Common myeloid progenitor, CD34-positive (primary cell): ENCODE results near the gene TAP2.
"Not testable (repeated sequence)": the region's sequence is repeated elsewhere in the genome, so short reads cannot be mapped to it uniquely, and the experiment has no call there.

Source experiments
- CTCF ChIA-PET: fragments of 350-600 bp; sonication (Branson Sonifier 250); formaldehyde crosslinking; loops from one replicate; lab custom pipeline; 2021; ENCODE audit warnings: antibody characterized with exemption; lab: Charles Lee
- POLR2A ChIA-PET: fragments of 350-600 bp; sonication (Branson Sonifier 250); formaldehyde crosslinking; loops from one replicate; lab custom pipeline; 2021; ENCODE audit warnings: antibody characterized with exemption; lab: Charles Lee
- DNase-seq, 3 donors: peaks; one replicate each; pipeline versions ENCODE4 v3.0.0 to v3.0.0-alpha.2; 2013
- H3K27ac ChIP-seq, 2 experiments: 1 replicate in 1 of 2; 2 replicates in 1 of 2; pipeline ENCODE4 v1.7.0; 2013; ENCODE audit warnings: inconsistent platforms in 2 of 2, low read length in 2 of 2, mild to moderate bottlenecking in 2 of 2, low read depth in 1 of 2, moderate library complexity in 1 of 2; ENCODE audit not compliant: severe bottlenecking in 2 of 2, insufficient read depth in 1 of 2, poor library complexity in 1 of 2
- H3K27me3 ChIP-seq, 5 experiments: replicated peaks in 2 of 5; 1 replicate in 3 of 5; 2 replicates in 2 of 5; pipeline versions ENCODE4 v1.6.1 to v1.7.0; 2013; ENCODE audit warnings: low read length in 4 of 5, mild to moderate bottlenecking in 2 of 5, moderate library complexity in 2 of 5, inconsistent platforms in 1 of 5; ENCODE audit not compliant: insufficient read depth in 5 of 5, control insufficient read depth in 4 of 5
- H3K36me3 ChIP-seq, 4 experiments: 1 replicate in 2 of 4; 2 replicates in 2 of 4; pipeline versions ENCODE4 v1.6.1 to v1.7.0; 2013; ENCODE audit warnings: low read length in 3 of 4, control low read depth in 1 of 4, mild to moderate bottlenecking in 1 of 4; ENCODE audit not compliant: control insufficient read depth in 4 of 4, insufficient read depth in 4 of 4
- H3K4me1 ChIP-seq, 4 experiments: 1 replicate in 3 of 4; 2 replicates in 1 of 4; pipeline versions ENCODE4 v1.6.1 to v1.7.1; 2013; ENCODE audit warnings: low read length in 3 of 4, mild to moderate bottlenecking in 3 of 4, control low read depth in 1 of 4, inconsistent platforms in 1 of 4, moderate library complexity in 1 of 4; ENCODE audit not compliant: control insufficient read depth in 4 of 4, insufficient read depth in 4 of 4; ENCODE audit errors: control extremely low read depth in 1 of 4
- H3K4me3 ChIP-seq, 7 experiments: 1 replicate in 4 of 7; 2 replicates in 3 of 7; pipeline versions ENCODE4 v1.5.1 to v1.7.0; 2013; ENCODE audit warnings: mild to moderate bottlenecking in 7 of 7, low read length in 6 of 7, moderate library complexity in 6 of 7, inconsistent platforms in 2 of 7, low read depth in 2 of 7, control low read depth in 1 of 7; ENCODE audit not compliant: insufficient read depth in 4 of 7, control insufficient read depth in 1 of 7; ENCODE audit errors: extremely low read depth in 1 of 7
- H3K9me3 ChIP-seq, 5 experiments: 1 replicate in 4 of 5; 2 replicates in 1 of 5; pipeline versions ENCODE4 v1.6.1 to v1.7.1; 2013; ENCODE audit warnings: low read length in 4 of 5, mild to moderate bottlenecking in 2 of 5, inconsistent platforms in 1 of 5, low read depth in 1 of 5, moderate library complexity in 1 of 5; ENCODE audit not compliant: control insufficient read depth in 4 of 5, insufficient read depth in 2 of 5; ENCODE audit errors: control extremely low read depth in 1 of 5
- WGBS: methylation state at CpG from one replicate; pipeline ENCODE4 v1.1.5; 2013; ENCODE audit not compliant: insufficient coverage; 5-methylcytosine and 5-hydroxymethylcytosine counted together

The TAP2 gene

DNA sequence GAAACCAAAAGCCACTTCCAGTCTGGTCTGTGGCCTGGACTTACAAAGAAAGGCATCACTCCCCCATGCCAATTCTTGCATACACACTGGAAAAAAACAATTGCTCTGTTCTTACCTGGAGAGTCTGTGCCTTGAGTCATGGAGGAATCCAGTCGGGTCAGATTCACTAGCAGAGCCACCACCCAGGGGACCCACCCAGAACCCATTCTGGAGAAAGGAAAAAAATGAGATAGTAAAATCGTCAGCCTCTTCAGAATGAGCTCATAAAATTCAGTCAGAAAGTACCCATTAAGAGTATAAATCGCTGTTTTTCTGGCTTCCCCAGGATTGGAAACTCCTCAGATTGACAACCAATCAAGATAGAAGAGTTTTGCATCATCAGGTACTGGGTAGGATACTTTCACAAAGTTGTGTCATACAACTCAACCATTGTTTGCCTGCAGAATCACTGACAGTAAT, 21.8 kb downstream of the TAP2 start, which contains the start of gene HLA-DOB:
TSS of gene HLA-DOB (minus strand) at position 257 of the 459 bp plus-strand sequence. CDS start at position 206, 51 bp downstream.
- DNase-seq: peak; percentile 22 to 65 (median 56)
- H3K27me3 ChIP-seq: no peaks in the 10 kb centered on the region
- no peaks in the 10 kb centered on the region for H3K36me3 ChIP-seq
- CTCF ChIA-PET: no interaction called here
- POLR2A ChIA-PET: no interaction called here
- H3K4me3 ChIP-seq: no peak within 1 kb of the TSS
- WGBS: 100% methylated on average over 2 of the region's 3 CpGs
- no peak within 1 kb of the TSS for H3K27ac ChIP-seq
- H3K4me1 ChIP-seq: peaks cover 6 to 47% (median 14%) of the 10 kb centered on the region in 4 experiments
- H3K9me3 ChIP-seq: no peaks in the 10 kb centered on the region

DNA sequence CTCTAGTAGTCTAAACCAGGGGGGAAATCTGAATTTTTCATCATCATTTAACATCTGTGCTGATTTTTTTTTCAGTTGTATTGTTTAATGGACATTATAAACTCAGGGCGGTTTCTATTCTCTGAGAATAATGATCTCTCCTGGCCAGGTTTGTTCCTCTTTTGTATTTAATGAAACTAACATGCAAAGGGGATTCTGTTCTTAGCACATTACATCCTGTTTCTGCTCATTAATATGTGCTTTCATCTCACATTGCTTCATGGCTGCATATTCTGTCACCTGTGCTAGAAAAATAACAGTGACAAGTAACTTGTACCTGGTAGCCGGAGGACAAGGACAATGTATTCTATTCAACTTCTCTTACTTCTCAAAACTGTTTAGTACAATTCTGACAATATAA, 22.5 kb downstream of the TAP2 start:
- H3K27me3 ChIP-seq: no peaks in the 10 kb centered on the region
- DNase-seq: peak in 2 of 3 donors; percentile 66
- no peaks in the 10 kb centered on the region for H3K9me3 ChIP-seq
- H3K36me3 ChIP-seq: no peaks in the 10 kb centered on the region
- POLR2A ChIA-PET: no interaction called here
- H3K4me3 ChIP-seq: no peak overlapping the region
- CTCF ChIA-PET: no interaction called here
- peaks cover 2 to 40% (median 8%) of the 10 kb centered on the region in 4 experiments for H3K4me1 ChIP-seq
- no peak overlapping the region for H3K27ac ChIP-seq
- WGBS: no CpG with 5 or more reads among the region's 2 CpGs

DNA sequence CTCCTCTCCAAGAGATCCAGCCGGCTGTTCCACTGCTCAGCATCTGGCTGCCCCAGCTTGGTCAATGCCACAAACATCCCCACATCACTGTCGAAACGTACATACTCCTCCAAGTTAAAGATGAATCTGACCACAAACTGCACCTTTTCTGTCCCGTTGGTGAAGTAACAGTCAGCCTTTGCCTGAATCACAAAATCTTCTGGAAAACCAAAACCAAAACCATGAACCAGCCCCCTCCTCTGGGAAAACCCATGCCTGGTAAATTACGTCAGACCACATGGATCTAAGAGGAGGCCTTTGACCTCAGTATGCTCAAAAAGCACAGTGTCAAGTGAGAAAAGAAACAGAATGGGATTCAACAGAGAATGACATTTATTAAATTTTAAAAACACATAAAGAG, 23.4 kb downstream of the TAP2 start:
- WGBS: 94% methylated on average over 3 of the region's 5 CpGs
- no peaks in the 10 kb centered on the region for H3K27me3 ChIP-seq
- H3K36me3 ChIP-seq: no peaks in the 10 kb centered on the region
- peaks cover 0 to 31% (median 6%) of the 10 kb centered on the region in 4 experiments for H3K4me1 ChIP-seq
- no peak for DNase-seq
- H3K9me3 ChIP-seq: no peaks in the 10 kb centered on the region
- no peak overlapping the region for H3K27ac ChIP-seq
- no peak overlapping the region for H3K4me3 ChIP-seq
- ChIA-PET POLR2A (no interaction called here), CTCF (interaction anchor here (1.0 kb wide), 1 partner anchor 169 kb away, joined by 3 read pairs; no protein-coding TSS in a partner anchor)

DNA sequence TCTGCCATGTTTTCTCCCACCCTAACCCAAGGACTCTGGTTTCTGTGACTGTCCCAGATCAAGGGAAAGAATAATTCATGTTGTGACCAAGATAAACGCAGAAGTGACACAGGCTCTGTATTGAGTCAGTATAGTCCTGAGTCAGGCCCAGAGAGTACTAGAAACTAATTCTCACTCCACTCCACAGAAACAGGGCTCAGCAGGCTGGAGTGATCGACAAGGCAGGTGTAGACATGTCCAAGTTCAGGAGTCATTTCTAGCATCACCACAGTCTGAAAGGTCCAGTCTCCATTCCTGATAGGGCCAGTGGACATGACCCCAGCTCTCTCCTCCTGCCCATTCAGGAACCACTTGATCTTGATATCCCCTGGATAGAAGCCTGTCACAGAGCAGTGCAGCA, 24.4 kb downstream of the TAP2 start:
- 83% methylated on average over 1 of the region's 2 CpGs for WGBS
- H3K36me3 ChIP-seq: no peaks in the 10 kb centered on the region
- H3K27me3 ChIP-seq: no peaks in the 10 kb centered on the region
- peaks cover 0 to 21% (median 5%) of the 10 kb centered on the region in 4 experiments for H3K4me1 ChIP-seq
- H3K4me3 ChIP-seq: no peak overlapping the region
- CTCF ChIA-PET: interaction anchor here (1.0 to 1.5 kb wide), 2 partner anchors 119 to 170 kb away, joined by 3 read pairs; no protein-coding TSS in a partner anchor
- no peak overlapping the region for H3K27ac ChIP-seq
- H3K9me3 ChIP-seq: no peaks in the 10 kb centered on the region
- no peak for DNase-seq
- POLR2A ChIA-PET: no interaction called here

DNA sequence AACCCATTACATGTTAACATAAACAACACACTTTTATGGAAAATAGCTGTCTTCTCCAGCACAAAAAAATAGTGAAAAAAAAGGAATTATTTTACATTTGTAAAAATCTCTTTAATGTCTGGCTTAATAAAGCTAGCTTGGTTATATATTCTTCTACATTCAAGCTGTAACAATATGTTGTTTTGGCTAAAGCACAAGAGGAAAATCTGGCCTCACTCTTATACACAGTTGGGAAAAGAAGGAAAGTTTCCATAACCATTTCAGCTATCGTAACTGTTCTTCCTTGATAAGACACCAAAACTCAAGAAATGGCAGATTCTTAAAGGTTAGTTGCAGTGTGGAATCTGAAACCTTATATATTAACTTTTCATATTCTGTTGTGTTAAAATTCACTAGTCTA, 29.4 kb downstream of the TAP2 start:
- Histone ChIP-seq H3K27ac (no peak overlapping the region), H3K36me3 (no peaks in the 10 kb centered on the region), H3K4me3 (no peak overlapping the region), H3K4me1 (peaks cover 0 to 8% (median 4%) of the 10 kb centered on the region in 4 experiments), H3K9me3 (no peaks in the 10 kb centered on the region), H3K27me3 (no peaks in the 10 kb centered on the region)
- ChIA-PET CTCF (interaction anchor here (0.7 to 2.0 kb wide), 4 partner anchors 9 to 395 kb away, joined by 3 to 7 read pairs (median 4); no protein-coding TSS in a partner anchor), POLR2A (no interaction called here)
- no CpG with 5 or more reads among the region's 1 CpG for WGBS
- no peak for DNase-seq

DNA sequence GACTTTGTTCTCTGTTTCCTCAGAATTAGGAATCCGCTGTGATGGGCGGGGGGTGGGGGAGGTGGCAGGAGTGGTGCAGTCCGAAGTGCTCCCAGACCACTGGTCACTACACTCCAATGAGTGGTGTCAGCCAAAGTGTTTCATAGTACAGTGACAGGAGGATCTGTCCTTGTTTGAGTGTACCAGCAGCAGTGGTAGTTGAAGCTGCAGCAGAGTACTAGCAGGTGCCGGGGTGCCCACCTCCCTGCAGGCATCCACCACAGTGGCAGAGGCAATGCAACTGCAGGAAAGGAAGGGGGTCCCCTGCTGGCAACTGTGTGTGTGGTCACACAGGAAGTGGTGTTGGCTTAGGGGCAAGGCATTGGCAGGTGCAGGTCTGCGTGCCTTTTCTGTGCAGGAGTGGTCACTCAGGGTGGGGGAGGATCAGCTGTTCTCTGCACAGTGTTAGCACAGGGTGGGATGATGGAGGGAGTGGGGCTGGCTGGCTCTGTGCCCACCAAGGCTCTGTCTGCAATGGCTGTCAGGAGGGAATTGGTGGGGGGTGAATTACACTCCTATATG, 31.4 kb downstream of the TAP2 start:
- Histone ChIP-seq H3K4me3 (no peak overlapping the region), H3K36me3 (no peaks in the 10 kb centered on the region), H3K27ac (no peak overlapping the region), H3K9me3 (no peaks in the 10 kb centered on the region), H3K27me3 (no peaks in the 10 kb centered on the region), H3K4me1 (peaks cover 0 to 8% (median 6%) of the 10 kb centered on the region in 4 experiments)
- ChIA-PET POLR2A (interaction anchor here (0.6 kb wide), 1 partner anchor 47 kb away, joined by 3 read pairs; the partner anchor contains the start of gene PSMB9), CTCF (interaction anchor here (1.1 to 1.4 kb wide), 2 partner anchors 13 to 20 kb away, joined by 3 to 5 read pairs; no protein-coding TSS in a partner anchor)
- 94% methylated on average over 5 of the region's 5 CpGs for whole genome bisulfite sequencing
- peak in 2 of 3 donors; percentile 24 to 45 for DNase-seq

DNA sequence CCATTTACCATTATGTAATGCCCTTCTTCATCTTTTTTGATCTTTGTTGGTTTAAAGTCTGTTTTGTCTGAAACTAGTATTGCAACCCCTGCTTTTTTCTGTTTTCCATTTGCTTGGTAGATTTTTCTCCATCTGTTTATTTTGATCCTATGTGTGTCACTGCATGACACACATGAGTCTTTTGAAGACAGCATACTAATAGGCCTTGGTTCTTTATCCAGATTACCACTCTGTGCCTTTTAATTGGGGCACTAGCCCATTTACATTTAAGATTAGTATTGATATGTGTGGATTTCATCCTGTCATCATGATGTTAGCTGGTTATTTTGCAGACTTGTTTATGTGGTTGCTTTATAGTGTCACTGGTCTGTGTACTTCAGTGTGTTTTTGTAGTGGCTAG, 33.1 kb downstream of the TAP2 start:
- H3K4me1 ChIP-seq, POLR2A ChIA-PET, H3K27ac ChIP-seq, H3K36me3 ChIP-seq, H3K4me3 ChIP-seq, H3K9me3 ChIP-seq, DNase-seq, H3K27me3 ChIP-seq: not testable (repeated sequence)
- CTCF ChIA-PET: interaction anchor here (1.0 to 1.7 kb wide), 2 partner anchors 12 to 33 kb away, joined by 3 read pairs; partner anchors contain the start of gene TAP2
